Panc1 (cell line): ENCODE data around the gene FJX1.

ENCODE experiments used
- POLR2AphosphoS5 ChIP-seq: IDR thresholded peaks from 2 replicates; pipeline ENCODE4 v1.6.1; 2012; ENCODE audit warnings: mild to moderate bottlenecking, low read depth, low read length, moderate library complexity
- TCF7L2 ChIP-seq: IDR thresholded peaks from 2 replicates; pipeline ENCODE4 v1.6.1; 2011; ENCODE audit warnings: mild to moderate bottlenecking, low read depth, low read length, inconsistent platforms
- TF ChIP-seq, protein P1 (sequence below): fragments of 450-650 bp; IDR thresholded peaks from 2 replicates; pipeline ENCODE4 v1.5.1; 2017; ENCODE audit warnings: mild to moderate bottlenecking

GRCh38 chr11:35610631-35611030, 7.6 kb upstream of the FJX1 start:
- TF ChIP-seq, protein P1, sequence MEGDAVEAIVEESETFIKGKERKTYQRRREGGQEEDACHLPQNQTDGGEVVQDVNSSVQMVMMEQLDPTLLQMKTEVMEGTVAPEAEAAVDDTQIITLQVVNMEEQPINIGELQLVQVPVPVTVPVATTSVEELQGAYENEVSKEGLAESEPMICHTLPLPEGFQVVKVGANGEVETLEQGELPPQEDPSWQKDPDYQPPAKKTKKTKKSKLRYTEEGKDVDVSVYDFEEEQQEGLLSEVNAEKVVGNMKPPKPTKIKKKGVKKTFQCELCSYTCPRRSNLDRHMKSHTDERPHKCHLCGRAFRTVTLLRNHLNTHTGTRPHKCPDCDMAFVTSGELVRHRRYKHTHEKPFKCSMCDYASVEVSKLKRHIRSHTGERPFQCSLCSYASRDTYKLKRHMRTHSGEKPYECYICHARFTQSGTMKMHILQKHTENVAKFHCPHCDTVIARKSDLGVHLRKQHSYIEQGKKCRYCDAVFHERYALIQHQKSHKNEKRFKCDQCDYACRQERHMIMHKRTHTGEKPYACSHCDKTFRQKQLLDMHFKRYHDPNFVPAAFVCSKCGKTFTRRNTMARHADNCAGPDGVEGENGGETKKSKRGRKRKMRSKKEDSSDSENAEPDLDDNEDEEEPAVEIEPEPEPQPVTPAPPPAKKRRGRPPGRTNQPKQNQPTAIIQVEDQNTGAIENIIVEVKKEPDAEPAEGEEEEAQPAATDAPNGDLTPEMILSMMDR = no peak
- TF ChIP-seq POLR2AphosphoS5 = no peak
- no peak for TF ChIP-seq TCF7L2
